WERI-Rb-1 (cell line): ENCODE data around the gene CHD6.

Source experiments
- DNase-seq: peaks from one replicate; pipeline ENCODE4 v3.0.0-alpha.2; 2020
- H3K27ac ChIP-seq: fragments of 250-450 bp; sonication (Bioruptor Pico); 2 replicates; pipeline ENCODE4 v1.5.1; 2020; ENCODE audit warnings: mild to moderate bottlenecking, moderate library complexity
- H3K27me3 ChIP-seq: fragments of 250-450 bp; sonication (Bioruptor Pico); 2 replicates; pipeline ENCODE4 v1.5.1; 2021; ENCODE audit warnings: mild to moderate bottlenecking, low read depth, moderate library complexity; ENCODE audit not compliant: insufficient read depth, severe bottlenecking
- H3K36me3 ChIP-seq: fragments of 250-450 bp; sonication (Bioruptor Pico); 2 replicates; pipeline ENCODE4 v1.5.1; 2020; ENCODE audit warnings: mild to moderate bottlenecking, moderate library complexity
- H3K4me3 ChIP-seq: 2 replicates; pipeline ENCODE4 v1.5.1; 2011; ENCODE audit warnings: low read depth, mild to moderate bottlenecking, control low read depth, low read length
- H3K9me3 ChIP-seq: fragments of 250-450 bp; sonication (Bioruptor Pico); 2 replicates; pipeline ENCODE4 v1.5.1; 2021; ENCODE audit warnings: mild to moderate bottlenecking, moderate library complexity; ENCODE audit not compliant: severe bottlenecking
- CTCF ChIP-seq: IDR thresholded peaks from 2 replicates; pipeline ENCODE4 v1.5.1; 2011; ENCODE audit warnings: low read depth, mild to moderate bottlenecking, control low read depth, inconsistent platforms, low read length

The CHD6 gene

DNA sequence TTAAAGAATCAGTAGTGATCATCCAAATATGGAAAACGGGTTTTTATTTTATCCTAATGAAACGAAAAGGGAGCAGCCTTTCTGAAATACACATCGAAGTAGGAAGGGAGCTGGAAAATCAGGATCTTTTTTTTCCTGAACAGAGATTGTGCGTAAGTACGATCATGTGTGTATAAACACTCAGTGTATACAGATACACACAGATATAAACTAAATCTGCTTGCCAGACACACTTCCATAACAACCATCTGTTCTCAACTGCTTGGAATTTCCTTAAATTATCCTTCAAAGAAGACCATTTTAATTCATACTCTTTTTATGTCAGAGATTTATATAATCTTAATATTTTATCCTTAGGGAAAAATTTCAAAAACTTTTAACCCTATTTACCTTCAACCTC is 110.7 kb downstream of the CHD6 start:
- peaks cover 23% of the 10 kb centered on the region for H3K36me3 ChIP-seq
- no peak overlapping the region for H3K27ac ChIP-seq

DNA sequence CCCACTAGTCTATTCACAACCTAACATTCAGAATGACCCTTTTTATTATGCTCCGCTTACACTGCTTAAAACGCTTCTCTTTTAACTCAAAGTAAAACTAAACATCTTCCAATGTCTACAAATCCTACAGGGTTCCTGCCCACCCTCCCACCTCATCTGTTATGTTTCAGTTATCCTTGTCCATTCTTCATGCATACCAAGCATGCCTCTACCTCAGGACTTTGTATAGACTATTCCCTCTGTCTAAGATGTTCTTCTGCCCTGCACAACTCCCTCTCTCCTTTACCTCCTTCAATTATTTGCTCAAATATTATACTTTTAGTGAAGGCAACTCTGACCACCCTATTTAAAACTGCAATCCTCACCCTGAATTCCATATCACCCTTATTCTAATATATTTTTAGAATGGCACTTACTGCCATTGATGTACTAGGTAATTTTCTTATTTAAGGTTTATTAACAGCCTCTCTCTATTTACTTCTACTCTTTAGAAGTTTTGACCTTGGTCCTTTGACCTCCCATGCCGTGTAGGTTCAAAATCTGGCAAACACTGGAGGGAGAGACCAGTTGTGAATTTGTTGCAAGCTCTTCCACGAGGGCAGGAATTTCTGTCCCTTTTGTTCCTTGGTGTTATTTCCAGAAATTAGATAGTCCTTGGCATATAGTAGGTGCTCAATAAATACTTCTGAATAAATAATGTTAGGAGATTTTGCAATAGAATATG is 111.8 kb downstream of the CHD6 start:
- Histone ChIP-seq H3K27me3 (no peaks in the 10 kb centered on the region), H3K36me3 (peaks cover 14% of the 10 kb centered on the region), H3K4me3 (no peak overlapping the region), H3K27ac (no peak overlapping the region), H3K9me3 (peaks cover 2% of the 10 kb centered on the region)
- DNase-seq, result no peak
- no peak for TF ChIP-seq CTCF

More for the DNA sequence above, 110.7 kb downstream of the CHD6 start:
- no peak for DNase-seq
- TF ChIP-seq CTCF, result no peak
- H3K9me3 ChIP-seq, result peaks cover 2% of the 10 kb centered on the region
- H3K27me3 ChIP-seq, result no peaks in the 10 kb centered on the region
- no peak overlapping the region for H3K4me3 ChIP-seq

DNA sequence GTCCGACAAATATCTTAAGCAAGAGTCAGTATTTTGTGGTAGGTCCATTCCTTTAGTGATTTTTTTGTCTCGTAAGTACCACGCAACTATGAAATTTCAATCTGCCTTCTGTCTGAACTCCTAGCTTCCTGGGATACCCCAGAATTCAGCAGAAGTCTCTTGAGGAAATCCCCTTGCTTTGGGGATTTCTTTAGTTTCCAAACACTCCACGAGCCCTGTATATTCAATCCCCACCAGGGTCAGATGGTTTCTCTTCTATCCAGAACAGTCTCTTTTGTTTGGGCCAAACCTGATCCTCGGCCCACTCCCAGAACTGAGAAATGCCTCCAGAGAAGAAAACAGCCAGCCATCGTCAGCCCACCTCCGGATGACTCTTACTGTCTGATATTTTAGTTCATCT is 113.0 kb downstream of the CHD6 start:
- H3K27me3 ChIP-seq, result no peaks in the 10 kb centered on the region
- no peak overlapping the region for H3K4me3 ChIP-seq
- H3K36me3 ChIP-seq, result peaks cover 8% of the 10 kb centered on the region
- H3K27ac ChIP-seq, result no peak overlapping the region
- peaks cover 2% of the 10 kb centered on the region for H3K9me3 ChIP-seq
- no peak for TF ChIP-seq CTCF
- no peak for DNase-seq

DNA sequence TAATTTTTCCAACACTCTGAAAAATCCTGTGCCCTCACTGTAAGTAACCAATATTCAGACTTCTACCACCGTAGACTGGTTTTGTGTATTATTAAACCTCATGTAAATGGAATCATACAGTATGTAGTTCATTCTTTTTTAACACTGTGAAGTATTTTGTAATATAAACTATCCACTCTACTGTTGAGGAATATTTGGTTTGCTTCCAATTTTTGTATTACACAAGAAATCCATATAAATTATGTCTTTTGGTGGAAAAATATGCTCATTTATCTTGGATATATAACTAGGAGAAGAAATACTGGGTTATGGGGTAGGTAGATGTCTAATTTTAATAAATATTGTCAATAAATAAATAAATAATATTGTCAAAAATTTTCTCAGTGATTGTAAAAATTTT is 116.8 kb downstream of the CHD6 start:
- H3K36me3 ChIP-seq, result peaks cover 34% of the 10 kb centered on the region
- no peak overlapping the region for H3K4me3 ChIP-seq
- no peak for TF ChIP-seq CTCF
- H3K9me3 ChIP-seq, result peaks cover 2% of the 10 kb centered on the region
- DNase-seq, result no peak
- H3K27me3 ChIP-seq, result no peaks in the 10 kb centered on the region
- no peak overlapping the region for H3K27ac ChIP-seq

- peaks cover 2% of the 10 kb centered on the region for H3K9me3 ChIP-seq
- no peak overlapping the region for H3K27ac ChIP-seq
- TF ChIP-seq CTCF, result no peak
- peaks cover 34% of the 10 kb centered on the region for H3K36me3 ChIP-seq
- H3K27me3 ChIP-seq, result no peaks in the 10 kb centered on the region
- DNase-seq, result no peak
- H3K4me3 ChIP-seq, result no peak overlapping the region
Observed at GRCh38 chr20:41499961-41500725, 118.0 kb downstream of the CHD6 start.
